GM13976 (cell line): ENCODE results near the gene CTPS2.
"Not testable (repeated sequence)": the region's sequence is repeated elsewhere in the genome, so short reads cannot be mapped to it uniquely, and the experiment has no call there.

Source experiments
- DNase-seq: peaks from one replicate; pipeline ENCODE4 v3.0.0; 2012; ENCODE audit warnings: low spot score
- in situ Hi-C: fragments of 300-500 bp; cut with MboI; formaldehyde crosslinking; loops from one replicate; pipeline ENCODE4 v1.12.0; 2022; ENCODE audit warnings: low sequenced_read_pairs, mixed read lengths, inconsistent platforms; ENCODE audit not compliant: unreplicated experiment
- TF ChIP-seq, protein P1 (sequence below): IDR thresholded peaks from 2 replicates; pipeline ENCODE4 v1.5.1; 2012; ENCODE audit warnings: borderline replicate concordance, mild to moderate bottlenecking; ENCODE audit not compliant: insufficient read depth; ENCODE audit errors: extremely low read depth, missing control alignments, control extremely low read depth

Gene CTPS2

DNA sequence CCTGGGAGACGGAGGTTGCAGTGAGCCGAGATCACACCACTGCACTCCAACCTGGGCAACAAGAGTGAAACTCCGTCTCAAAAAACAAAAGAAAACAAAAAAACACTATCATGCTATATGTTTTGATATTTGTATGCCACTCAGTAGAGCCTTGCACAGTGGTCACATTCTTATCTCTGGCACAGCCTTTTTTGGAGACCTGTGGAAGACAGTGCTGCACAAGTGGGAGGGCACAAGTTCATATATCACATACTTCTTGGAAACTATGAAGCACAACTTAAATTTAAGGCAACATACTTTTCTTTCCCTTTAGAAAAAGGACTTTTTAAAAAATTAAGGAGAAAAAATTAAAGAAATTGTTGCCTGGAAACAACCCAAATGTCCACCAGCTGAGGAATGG, 76.9 kb downstream of the CTPS2 start:
- TF ChIP-seq, protein P1, sequence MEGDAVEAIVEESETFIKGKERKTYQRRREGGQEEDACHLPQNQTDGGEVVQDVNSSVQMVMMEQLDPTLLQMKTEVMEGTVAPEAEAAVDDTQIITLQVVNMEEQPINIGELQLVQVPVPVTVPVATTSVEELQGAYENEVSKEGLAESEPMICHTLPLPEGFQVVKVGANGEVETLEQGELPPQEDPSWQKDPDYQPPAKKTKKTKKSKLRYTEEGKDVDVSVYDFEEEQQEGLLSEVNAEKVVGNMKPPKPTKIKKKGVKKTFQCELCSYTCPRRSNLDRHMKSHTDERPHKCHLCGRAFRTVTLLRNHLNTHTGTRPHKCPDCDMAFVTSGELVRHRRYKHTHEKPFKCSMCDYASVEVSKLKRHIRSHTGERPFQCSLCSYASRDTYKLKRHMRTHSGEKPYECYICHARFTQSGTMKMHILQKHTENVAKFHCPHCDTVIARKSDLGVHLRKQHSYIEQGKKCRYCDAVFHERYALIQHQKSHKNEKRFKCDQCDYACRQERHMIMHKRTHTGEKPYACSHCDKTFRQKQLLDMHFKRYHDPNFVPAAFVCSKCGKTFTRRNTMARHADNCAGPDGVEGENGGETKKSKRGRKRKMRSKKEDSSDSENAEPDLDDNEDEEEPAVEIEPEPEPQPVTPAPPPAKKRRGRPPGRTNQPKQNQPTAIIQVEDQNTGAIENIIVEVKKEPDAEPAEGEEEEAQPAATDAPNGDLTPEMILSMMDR: no peak
- DNase-seq: no peak
- in situ Hi-C loops: no loop called here

DNA sequence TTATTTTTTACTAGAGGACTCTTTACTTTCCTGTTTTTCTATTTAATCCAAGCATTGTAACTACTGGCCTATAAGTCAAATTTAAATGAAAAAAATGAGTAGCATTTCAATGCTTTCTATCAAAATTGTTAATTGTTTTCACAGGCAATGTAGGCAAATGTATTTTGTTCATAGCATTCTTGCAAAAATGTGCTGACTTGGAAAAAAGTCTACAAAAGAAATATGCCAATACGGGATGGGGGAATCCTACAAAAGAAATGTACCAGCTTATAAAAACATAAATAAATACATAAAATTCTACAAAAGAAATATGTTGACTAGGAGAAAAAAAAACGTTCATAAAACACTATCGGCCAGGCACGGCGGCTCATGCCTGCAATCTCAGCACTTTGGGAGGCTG, 77.4 kb downstream of the CTPS2 start:
- in situ Hi-C loops: no loop called here
- TF ChIP-seq, protein P1: no peak
- no peak for DNase-seq

DNA sequence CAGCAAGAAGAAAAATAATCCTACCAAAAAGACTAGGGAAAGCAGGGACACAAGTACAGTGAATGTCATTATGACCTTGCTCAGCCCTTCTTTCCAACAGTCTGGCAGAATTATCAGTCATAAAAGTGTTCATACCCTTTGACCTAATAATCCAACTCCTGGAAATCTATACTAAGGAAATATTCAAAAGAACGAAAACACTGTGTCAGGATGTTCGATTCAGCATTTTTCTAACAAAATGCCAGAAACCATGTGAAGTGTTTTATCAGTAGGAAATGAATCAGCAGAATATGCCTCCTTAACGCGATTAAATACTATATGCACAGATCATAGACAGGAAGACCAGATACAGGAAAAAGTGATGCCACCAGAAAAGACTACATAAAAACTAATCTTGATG, 78.7 kb downstream of the CTPS2 start:
- in situ Hi-C loops: no loop called here
- TF ChIP-seq, protein P1: no peak
- DNase-seq: no peak

DNA sequence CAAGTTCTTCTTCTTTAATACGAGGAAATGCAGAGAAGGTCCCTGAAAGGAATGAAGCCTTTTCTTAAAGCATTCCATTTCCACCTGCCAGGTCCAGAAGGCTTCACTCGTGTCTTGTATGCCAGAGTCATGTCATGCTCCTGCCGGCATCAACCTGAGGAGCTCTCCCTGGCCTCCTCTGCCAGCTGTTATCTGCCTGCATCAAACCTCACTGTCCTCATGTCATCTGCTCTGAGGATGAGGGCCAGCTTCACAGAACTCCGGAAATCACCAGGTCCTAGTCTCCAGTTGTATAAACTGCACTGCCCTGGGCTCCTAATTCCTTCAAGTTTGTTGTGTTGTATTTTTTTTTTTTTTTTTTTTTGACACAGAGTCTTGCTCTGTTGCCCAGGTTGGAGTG, 82.6 kb downstream of the CTPS2 start:
- TF ChIP-seq, protein P1: no peak
- in situ Hi-C loops: no loop called here
- DNase-seq: no peak

DNA sequence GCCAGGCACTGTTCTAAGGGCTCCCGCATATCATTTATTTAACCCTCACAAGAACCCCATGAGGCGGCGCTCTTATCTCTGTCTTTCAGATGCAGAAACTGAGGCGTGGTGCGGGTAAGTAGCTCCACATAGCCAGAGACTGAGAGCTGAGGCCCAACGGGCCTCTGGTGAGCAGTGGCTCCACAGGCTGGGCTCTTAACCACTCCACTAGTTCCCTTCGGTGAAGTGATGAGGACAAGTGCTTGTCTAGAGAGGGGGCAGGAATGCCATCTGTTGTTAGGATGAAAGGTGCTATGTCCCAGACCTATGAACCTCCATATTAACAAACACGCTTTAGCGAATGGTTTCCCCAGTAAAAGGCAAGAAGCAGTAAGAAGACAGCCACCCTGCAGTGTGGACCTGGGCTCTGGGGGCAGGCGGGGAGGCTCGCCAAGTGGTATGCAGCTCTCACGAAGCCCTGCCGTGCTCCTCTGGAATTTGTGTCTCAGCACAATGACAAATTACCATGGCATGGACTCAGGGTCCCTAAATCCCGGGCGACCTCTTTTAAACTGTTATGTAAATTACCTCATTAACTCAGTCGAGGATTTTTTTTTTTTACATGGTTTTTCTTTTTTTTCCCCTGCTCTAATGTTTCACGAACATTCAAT, 83.4 kb downstream of the CTPS2 start:
- DNase-seq: no peak
- TF ChIP-seq, protein P1: no peak
- in situ Hi-C loops: no loop called here

DNA sequence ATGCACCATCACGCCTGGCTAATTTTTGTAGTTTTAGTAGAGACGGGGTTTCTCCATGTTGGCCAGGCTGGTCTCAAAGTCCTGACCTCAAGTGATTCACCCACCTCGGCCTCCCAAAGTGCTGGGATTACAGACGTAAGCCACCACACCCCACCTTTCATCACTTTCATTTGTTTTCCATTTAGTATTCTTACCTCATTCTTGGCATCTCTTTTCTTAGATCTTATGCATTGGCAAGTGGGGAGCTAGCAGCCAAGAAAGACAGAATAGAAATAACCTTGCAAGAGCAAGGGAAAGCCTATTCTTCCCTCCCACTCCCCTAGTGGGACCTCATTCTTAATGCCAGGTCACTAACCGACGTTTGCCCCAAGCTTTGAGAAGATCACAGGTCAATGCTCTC, 84.0 kb downstream of the CTPS2 start:
- in situ Hi-C loops, DNase-seq: not testable (repeated sequence)

DNA sequence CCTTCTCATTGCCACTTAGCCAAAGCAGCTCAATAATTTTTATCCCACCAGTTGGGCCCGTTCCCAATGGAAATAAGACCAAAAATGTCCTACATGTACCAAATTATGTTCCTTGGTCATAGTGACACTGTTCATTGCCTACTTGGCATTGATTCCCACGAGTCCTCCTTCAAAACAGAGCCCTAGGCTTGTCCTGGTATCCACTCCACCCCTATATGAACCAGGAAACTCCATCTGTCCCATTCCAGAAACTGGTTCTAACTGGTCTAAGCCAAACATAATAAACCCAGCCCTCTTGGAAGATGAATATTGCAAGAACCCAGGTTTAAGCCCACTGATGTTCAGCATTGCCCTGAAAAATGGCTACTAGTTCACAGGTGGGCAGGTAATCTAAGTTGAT, 93.4 kb downstream of the CTPS2 start:
- in situ Hi-C loops: no loop called here
- DNase-seq: no peak
- TF ChIP-seq, protein P1: no peak
